NCI-H2227 (cell line): Measurements from ENCODE around the gene CNOT6.

Experiments used
- DNase-seq: peaks from one replicate; lab custom pipeline; 2025; ENCODE audit not compliant: unreplicated experiment; lab: John Stamatoyannopoulos, UW

Gene CNOT6

DNA sequence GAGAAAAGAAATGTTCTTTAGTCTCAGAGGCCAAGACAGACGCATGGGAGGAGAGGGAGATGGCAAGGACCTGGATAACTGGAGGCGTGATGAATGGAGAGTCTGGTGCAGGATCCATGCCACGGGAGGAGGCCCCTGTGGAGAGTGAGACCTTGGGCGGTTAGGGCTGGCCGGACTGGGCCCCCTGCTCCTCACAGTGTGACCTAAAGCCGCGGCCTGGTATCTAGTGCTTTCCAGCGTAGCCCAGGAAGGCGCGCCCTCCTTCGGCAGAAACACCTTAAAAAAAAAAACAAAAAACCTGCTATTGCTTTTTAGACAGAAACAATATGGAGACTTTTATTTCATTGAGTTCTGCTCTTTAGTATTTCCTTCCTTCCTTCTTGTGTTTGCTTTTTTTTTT lies 64.1 kb downstream of the CNOT6 start:
- no peak for DNase-seq

- DNase-seq = no peak
Measured at GRCh38 chr5:180563994-180564393, 69.8 kb downstream of the CNOT6 start.

DNA sequence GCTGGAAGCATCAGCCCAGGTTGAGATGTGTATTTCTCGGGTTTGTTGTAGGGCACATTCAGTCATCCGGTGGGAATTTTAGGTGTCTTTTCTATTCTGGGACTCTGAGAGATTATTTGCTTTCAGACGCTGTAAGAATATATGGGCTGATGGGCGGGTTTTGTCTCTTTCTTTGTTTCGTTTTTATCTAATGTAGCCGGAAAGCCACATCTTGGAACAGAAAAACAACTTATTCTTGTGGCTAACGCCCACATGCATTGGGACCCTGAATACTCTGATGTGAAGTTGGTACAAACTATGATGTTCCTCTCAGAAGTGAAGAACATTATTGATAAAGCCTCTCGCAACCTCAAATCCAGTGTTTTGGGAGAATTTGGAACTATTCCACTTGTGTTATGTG lies 74.7 kb downstream of the CNOT6 start:
- no peak for DNase-seq

DNA sequence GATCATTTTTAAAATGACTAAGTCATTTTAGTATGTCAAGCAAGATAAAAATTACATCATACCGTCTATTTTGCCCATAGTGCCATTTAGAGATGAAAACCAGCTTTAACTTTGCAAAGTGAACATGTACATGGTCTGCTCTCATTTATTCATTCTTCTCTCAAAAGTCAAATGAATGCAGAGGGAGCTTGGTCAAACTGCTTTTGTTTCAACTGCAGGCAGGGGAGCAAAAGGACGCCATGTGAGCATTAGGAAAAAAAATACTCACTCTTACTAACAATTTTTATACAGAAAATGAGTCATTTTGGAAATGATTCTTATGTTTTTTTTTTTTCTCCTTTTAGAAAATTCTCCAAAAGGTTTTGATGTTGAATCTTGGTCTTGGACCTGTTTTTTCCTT lies 81.4 kb downstream of the CNOT6 start:
- DNase-seq = no peak

- DNase-seq = no peak
Measured at GRCh38 chr5:180580681-180581080, 86.5 kb downstream of the CNOT6 start.

- no peak for DNase-seq
Measured at GRCh38 chr5:180583738-180584137, 89.6 kb downstream of the CNOT6 start.

DNA sequence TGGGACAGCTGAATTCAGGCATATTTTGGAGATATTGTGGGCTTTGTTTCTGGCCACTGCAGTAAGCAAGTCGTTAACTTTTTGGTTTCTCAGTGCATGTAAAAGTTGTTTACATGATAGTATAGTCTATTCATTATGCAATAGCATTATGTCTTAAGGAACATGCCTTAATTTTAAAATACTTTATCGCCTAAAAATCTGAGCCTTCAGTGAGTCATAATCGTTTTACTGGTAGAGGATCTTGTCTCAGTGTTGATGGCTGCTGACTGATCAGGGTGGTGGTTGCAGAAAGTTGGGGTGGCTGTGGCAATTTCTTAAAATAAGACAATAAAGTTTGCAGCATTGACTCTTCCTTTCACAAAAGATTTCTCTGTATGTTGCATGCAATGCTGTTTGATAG lies 92.0 kb downstream of the CNOT6 start:
- no peak for DNase-seq

DNA sequence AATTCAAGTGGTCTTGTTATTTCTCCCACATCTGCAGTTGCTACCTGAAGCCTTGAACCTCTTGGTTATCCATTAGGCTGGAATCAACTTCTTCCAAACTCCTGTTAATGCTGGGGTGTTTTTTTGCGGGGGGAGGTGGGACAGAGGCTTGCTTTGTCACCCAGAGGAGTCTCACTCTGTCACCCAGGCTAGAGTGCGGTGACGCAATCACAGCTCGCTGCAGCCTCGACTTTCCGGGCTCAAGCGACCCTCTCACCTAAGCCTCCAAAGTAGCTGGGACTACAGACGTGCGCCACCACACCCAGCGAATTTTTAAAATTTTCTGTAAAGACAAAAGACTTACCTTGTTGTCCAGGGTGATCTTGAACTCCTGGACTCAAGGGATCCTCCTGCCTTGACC lies 92.7 kb downstream of the CNOT6 start:
- DNase-seq = no peak

DNA sequence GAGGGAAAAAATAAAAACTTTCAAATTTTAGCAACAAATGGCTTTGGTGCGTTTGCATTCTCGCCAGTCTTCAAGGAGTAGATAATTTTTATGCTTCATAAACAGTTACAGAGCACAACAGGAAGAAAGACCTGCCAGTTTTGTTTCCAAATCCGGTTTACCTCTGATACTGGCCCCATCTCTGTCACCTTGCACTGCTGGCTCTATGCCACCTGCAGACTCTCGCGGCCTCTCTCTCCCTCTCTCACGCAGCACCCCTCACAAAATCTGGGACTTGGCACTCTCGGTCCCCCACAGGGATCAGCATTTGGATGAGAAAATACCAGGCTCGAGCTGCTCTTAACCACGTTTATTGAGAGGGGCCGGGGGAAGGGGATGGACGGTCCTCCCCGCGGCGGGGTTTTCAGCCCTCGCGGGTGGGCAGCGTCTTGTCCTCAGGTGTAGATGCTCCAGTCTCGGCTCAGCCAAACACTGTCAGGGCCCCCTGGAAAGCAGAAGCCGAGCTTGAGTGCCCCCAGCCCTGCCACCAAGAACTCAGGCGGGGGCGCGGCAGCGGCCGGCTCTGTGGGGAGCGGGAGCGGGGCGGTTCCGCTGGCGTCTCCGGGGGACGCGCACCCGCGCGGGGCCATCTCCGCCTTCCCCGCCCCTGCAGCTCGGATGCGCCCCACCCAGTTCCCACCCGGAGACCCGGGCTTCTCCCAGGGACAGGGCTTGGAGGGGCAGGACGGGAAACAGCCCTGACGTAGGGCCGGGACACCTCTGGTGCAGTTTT lies 95.8 kb downstream of the CNOT6 start:
- DNase-seq = no peak

DNA sequence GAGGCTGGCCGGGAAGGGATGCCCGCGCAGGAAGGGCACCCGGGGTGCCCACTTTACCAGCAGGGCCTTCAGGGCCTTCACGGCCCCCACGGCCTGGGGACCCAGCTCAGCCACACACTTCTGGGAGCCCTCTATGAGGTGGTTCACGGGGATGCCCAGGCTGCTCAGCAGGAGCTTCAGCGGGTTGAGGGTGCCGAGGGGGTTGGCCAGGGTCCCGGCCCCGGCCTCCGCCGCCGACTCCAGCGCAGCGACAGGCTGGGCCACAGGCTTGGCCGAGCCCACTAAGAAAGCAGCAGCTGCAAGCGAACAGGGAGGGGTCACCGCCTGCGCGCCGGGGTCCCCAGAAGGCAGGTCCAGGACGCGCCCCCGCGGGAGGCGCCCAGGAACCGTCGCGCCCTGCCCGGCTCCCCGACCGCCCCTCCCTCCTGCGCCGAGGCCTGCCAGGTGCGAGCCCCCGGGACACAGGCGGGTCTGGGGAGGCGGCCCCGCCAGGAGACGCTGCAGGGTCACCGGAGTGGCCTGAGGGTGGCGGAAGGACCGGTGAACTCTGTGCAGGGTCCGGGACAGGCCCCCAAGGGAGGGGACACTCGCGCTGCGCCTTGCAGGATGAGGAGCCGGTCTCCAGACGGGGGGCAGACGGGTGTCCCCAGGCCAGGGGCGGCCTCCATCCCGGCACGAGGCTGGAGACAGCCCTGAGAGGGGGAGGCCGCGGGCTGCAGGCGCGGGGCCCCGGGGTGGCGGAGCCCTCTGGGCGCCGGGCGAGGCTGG lies 96.5 kb downstream of the CNOT6 start:
- DNase-seq = no peak

DNA sequence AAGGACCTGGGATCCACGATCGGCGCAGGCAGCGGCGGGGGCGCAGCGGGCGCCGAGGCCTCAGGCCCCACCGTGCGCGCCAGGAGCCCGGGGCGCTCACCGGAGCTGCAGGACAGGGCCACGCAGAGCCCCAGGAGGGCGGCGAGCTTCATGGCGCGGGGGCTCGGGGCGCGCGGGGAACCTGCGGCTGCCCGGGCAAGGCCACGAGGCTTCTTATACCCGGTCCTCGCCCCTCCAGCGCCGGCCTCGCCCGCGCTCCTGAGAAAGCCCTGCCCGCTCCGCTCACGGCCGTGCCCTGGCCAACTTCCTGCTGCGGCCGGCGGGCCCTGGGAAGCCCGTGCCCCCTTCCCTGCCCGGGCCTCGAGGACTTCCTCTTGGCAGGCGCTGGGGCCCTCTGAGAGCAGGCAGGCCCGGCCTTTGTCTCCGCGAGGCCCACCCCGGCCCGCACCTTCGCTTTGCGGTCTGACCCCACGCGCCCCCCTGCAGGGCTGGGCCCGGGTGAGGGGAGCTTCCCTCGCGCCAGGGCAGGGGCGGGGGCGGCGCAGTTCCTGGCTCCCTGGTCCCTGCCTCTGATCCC lies 97.2 kb downstream of the CNOT6 start, which contains the start of gene SCGB3A1:
Gene SCGB3A1, minus strand, starts transcription at position 189 of the 577 bp plus-strand sequence. Its CDS starts 37 bp downstream, at position 152.
- no peak for DNase-seq

DNA sequence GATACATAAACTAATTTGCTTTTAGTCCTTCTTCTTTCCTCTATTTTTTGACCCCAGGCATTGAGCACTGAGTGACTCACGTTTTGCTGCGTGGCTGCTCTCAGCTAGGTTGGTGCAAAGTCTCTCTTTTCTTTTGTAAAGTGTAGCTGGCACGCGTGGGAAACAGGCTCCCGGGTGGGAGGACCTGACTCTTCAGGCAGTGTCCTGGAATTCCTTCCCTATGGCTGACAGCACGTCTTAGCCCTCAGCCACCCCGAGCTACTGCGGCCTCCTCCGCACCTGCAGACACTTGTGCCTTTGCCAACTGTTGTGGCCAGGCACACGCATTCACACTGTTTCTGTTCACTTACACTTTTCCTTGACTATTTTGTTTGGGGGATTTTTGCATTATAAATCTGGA lies 98.0 kb downstream of the CNOT6 start:
- DNase-seq = no peak

GRCh38 chr5:180593446-180594206 lies 99.4 kb downstream of the CNOT6 start:
- DNase-seq = no peak

GRCh38 chr5:180594311-180595045 lies 100.3 kb downstream of the CNOT6 start:
- DNase-seq = no peak

DNA sequence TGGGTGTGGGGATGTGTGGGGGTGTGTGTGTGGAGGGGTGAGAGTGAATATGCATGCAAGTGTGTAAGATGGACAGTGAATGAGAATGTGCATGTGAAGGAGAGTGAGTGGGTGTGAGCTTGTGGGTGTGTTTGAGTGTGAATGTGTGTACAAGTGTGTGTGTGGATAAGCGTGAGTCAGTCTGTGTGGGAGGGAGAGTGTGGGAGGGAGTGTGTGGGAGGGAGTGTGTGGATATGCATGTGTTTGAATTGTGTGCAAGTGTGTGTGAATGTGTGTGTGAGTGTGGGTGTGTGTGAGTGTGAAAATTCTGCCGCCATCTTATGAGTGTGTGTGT lies 100.8 kb downstream of the CNOT6 start:
- no peak for DNase-seq

DNA sequence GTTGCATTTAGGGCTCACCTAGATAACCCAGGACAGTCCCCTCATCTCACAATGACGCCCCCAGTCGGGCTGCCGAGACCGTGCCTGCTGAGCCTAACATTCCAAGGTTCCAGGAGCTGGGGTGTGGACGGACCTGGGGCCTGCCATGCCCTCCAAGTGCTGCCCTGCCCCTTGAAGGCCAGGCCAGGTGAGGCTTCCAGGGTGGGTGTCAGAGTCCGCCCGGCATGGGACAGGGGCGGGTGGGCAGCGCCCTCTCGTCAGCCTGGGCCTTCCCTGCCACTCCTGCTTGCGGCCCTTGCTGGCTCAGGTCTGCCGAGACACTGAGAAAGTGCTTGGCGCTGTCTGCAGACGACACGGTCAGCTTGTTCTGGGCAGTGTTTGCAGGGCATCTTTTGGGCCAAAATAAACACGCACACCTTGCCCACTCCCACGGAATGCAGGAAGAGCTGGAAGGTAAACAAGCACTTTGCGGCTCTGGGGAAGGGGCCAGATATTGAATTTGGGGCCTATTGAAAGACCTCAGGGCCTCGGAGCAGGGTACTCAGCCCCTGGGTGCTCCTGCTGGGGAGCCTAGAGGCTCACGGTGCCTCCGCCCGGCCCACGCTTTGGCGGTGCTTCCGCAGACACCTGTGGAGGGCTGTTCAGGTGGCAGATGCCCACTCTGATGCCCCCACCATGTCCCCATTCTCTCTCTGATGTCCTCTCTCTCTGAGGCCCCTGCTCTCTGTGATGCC lies 101.4 kb downstream of the CNOT6 start:
- DNase-seq = no peak

DNA sequence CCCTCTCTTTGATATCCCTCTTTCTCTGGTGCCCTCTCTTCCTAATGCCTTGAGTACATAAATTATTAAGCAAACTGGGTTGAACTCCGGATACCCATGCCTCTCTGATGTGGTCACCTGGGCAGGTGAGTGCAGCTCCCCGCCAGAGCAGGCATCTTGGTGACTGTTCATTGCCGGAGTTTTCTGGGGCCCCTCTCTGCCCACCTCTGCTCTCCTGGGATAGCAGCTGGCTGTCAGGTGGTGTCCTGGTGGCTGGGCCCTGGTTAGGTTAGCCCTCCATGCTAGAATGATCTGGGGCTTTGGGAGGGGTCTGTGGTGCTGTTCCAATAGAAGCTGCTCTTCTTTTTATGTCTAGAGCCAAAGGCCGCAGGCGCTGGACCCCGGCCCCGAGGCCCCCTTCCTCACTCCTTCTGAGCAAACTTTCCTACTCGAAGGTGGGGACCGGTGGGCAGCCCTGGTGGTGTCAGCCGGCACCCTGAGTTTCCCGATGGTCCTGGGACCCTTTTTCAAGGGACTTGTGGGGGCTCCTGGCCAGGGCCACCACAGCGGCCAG lies 102.0 kb downstream of the CNOT6 start:
- no peak for DNase-seq

DNA sequence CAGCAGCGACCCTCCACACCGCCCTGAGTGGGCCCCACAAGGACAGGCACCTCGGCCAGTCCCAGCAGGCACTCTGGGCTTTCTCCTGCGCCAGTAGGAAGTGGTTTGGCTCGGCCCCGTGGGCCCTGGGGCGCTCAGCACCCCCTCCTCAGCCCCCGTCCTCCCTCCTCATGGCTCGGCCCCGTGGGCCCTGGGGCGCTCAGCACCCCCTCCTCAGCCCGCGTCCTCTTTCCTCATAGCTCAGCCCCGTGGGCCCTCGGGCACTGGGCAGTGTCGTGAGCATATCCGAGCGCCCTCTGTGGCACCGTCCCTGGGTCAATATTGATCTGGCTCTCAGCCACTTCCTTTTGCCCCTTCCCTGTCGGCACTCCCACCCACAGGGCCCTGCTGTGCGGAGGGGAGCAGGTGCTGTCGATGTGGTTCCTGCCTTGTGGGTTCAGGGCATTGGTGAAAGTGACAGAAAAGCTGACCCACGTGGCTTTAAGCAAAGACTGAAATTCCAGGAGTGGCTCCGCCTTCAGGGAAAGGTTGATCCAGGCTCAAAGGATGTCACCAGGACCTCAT lies 102.6 kb downstream of the CNOT6 start:
- DNase-seq = no peak

- DNase-seq = no peak
Measured at GRCh38 chr5:180598316-180598701, 104.1 kb downstream of the CNOT6 start.
